A673 (cell line): ENCODE results near the gene ADRA2C. TPM values are rescaled to one million over a fixed set of nuclear protein-coding genes. Genes with fewer than 3 reads are reported as not detected.
A peak's percentile ranks its signal among the peaks of the same experiment; 100 is the strongest.

Experiments
- BruUV-seq: library from RNA; stranded (reverse); fragments of 400-500 nt; replicated peaks from 2 replicates; lab custom pipeline; 2021; lab: Mats Ljungman, UMichigan
- CTCF ChIA-PET: fragments of 300-600 bp; sonication (Branson Sonifier 250); formaldehyde crosslinking; loops from one replicate; lab custom pipeline; 2022; ENCODE audit warnings: antibody characterized with exemption; lab: Charles Lee
- POLR2A ChIA-PET: fragments of 300-600 bp; sonication (Branson Sonifier 250); formaldehyde crosslinking; loops from one replicate; lab custom pipeline; 2022; ENCODE audit warnings: antibody characterized with exemption; ENCODE audit not compliant: low non-redundant PET; lab: Charles Lee
- DNase-seq: peaks from one replicate; pipeline ENCODE4 v3.0.0-alpha.2; 2015; ENCODE audit warnings: low spot score
- H3K27ac ChIP-seq: fragments of 200-600 bp; sonication (generic); 2 replicates; pipeline ENCODE4 v1.5.1; 2016; ENCODE audit warnings: mixed run types, low read depth, mild to moderate bottlenecking, mixed read lengths, antibody characterized with exemption, low read length; ENCODE audit not compliant: poor library complexity, severe bottlenecking
- H3K27me3 ChIP-seq: fragments of 200-600 bp; sonication (generic); replicated peaks from 2 replicates; pipeline ENCODE4 v1.6.1; 2017; ENCODE audit warnings: mixed run types, low read depth, mild to moderate bottlenecking, mixed read lengths, antibody characterized with exemption, low read length; ENCODE audit not compliant: insufficient read depth, poor library complexity
- H3K36me3 ChIP-seq: fragments of 200-600 bp; sonication (generic); 2 replicates; pipeline ENCODE4 v1.6.1; 2016; ENCODE audit warnings: mixed run types, mild to moderate bottlenecking, mixed read lengths, antibody characterized with exemption, low read length; ENCODE audit not compliant: insufficient read depth, poor library complexity, severe bottlenecking
- H3K4me1 ChIP-seq: fragments of 200-600 bp; sonication (generic); 2 replicates; pipeline ENCODE4 v1.6.1; 2017; ENCODE audit warnings: mixed run types, mild to moderate bottlenecking, mixed read lengths, antibody characterized with exemption, low read length; ENCODE audit not compliant: insufficient read depth, poor library complexity, severe bottlenecking
- H3K4me3 ChIP-seq: fragments of 200-600 bp; sonication (generic); 2 replicates; pipeline ENCODE4 v1.5.1; 2016; ENCODE audit warnings: low read depth, mixed run types, mild to moderate bottlenecking, mixed read lengths, low read length; ENCODE audit not compliant: poor library complexity, severe bottlenecking
- H3K9me3 ChIP-seq: fragments of 200-600 bp; sonication (generic); 2 replicates; pipeline ENCODE4 v1.6.1; 2016; ENCODE audit warnings: mixed run types, low read depth, mild to moderate bottlenecking, mixed read lengths, antibody characterized with exemption, low read length; ENCODE audit not compliant: poor library complexity, severe bottlenecking
- CTCF ChIP-seq: fragments of 300-800, 200-600 bp; sonication (generic); conservative IDR thresholded peaks from 2 replicates; pipeline ENCODE4 v1.5.1; 2017; ENCODE audit warnings: low read depth, mild to moderate bottlenecking, antibody characterized with exemption, low read length, moderate library complexity, mixed read lengths
- EZH2 ChIP-seq: fragments of 200-600 bp; sonication (generic); IDR thresholded peaks from 2 replicates; pipeline ENCODE4 v1.6.1; 2017; ENCODE audit warnings: borderline replicate concordance, low read depth, mild to moderate bottlenecking, mixed read lengths, antibody characterized with exemption, low read length; ENCODE audit not compliant: poor library complexity, severe bottlenecking
- intact Hi-C: fragments of 100-400 bp; cut with micrococcal nuclease; formaldehyde crosslinking; loops from one replicate; pipeline ENCODE4 v1.10.0; 2022; ENCODE audit not compliant: unreplicated experiment
- total RNA-seq: library from RNA; stranded (reverse); gene quantifications from 2 replicates; pipeline ENCODE4 v1.2.3, GENCODE V29; 2021

The ADRA2C gene
- total RNA-seq, 1 experiment from 2014 or later, result 14.8 TPM

GRCh38 chr4:3746701-3747580 is 19.2 kb upstream of the ADRA2C start:
- no peak for DNase-seq
- Histone ChIP-seq H3K4me1 (no peaks in the 10 kb centered on the region), H3K4me3 (no peak overlapping the region), H3K27me3 (peaks cover 54% of the 10 kb centered on the region), H3K27ac (no peak overlapping the region), H3K9me3 (no peaks in the 10 kb centered on the region), H3K36me3 (no peaks in the 10 kb centered on the region)
- BruUV-seq, result no TSS peak
- TF ChIP-seq EZH2, result no peak
- CTCF ChIA-PET, result interaction anchor here (0.8 to 1.0 kb wide), 2 partner anchors 134 to 195 kb away, joined by 3 to 4 read pairs; no protein-coding TSS in a partner anchor
- POLR2A ChIA-PET, result no interaction called here
- intact Hi-C loops, result no loop called here

GRCh38 chr4:3747581-3747904 is 18.6 kb upstream of the ADRA2C start:
- CTCF ChIA-PET, result interaction anchor here (0.5 to 1.0 kb wide), 4 partner anchors 18 to 613 kb away, joined by 3 to 8 read pairs (median 4); no protein-coding TSS in a partner anchor
- no peak for DNase-seq
- intact Hi-C loops, result no loop called here
- Histone ChIP-seq H3K4me3 (no peak overlapping the region), H3K27me3 (peaks cover 54% of the 10 kb centered on the region), H3K4me1 (no peaks in the 10 kb centered on the region), H3K9me3 (no peaks in the 10 kb centered on the region), H3K36me3 (no peaks in the 10 kb centered on the region), H3K27ac (no peak overlapping the region)
- POLR2A ChIA-PET, result no interaction called here
- no peak for TF ChIP-seq EZH2
- peak; percentile 61 for TF ChIP-seq CTCF
- no TSS peak for BruUV-seq

GRCh38 chr4:3748136-3748898 is 17.9 kb upstream of the ADRA2C start:
- no peaks in the 10 kb centered on the region for H3K36me3 ChIP-seq
- H3K27ac ChIP-seq, result no peak overlapping the region
- H3K27me3 ChIP-seq, result peaks cover 52% of the 10 kb centered on the region
- no peak for TF ChIP-seq EZH2
- TF ChIP-seq CTCF, result no peak
- BruUV-seq, result no TSS peak
- POLR2A ChIA-PET, result no interaction called here
- CTCF ChIA-PET, result interaction anchor here (0.5 to 1.0 kb wide), 3 partner anchors 19 to 614 kb away, joined by 4 to 8 read pairs (median 4); no protein-coding TSS in a partner anchor
- intact Hi-C loops, result no loop called here
- H3K4me3 ChIP-seq, result no peak overlapping the region
- H3K4me1 ChIP-seq, result no peaks in the 10 kb centered on the region
- H3K9me3 ChIP-seq, result no peaks in the 10 kb centered on the region
- no peak for DNase-seq
